ENCODE data around the gene MAF.

Gene MAF

DNA sequence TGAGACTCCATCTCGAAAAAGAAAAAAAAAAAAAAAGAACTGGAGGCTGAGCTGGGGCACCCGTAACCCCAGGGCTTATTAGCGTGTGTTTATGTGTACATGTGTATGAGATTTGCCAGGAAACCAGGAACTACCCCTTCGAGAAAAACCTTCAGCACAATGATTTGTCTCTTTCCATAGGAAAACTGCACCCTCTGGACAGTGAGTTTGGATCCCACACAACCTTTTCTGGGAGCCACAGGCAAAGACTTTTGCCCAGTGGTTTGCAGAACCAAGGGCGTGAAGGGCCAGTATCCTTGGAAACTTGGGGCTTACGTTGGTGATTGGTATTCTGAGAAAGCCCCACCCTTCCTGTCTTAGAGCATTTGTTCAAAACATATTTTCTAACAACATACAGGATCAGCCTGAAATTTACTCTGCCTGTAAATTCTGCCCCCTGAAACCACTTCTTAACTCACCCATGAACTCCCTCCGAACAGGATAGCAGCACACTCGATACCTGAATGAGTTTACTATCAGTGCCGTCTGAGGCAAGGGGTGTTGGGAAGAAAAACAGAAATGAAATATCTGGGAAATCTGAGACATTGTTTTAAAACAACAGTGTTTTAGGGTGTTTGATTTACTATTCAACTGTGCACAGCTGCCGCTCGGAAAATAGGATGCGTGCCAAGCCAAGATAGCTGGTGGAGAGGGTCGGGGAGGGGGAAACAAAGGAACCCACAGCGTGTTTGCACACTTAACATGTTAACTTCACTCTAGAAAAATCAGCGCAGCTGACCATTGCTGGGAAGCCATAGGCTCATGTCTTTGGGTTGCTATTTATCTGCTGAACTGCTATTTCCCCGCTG is 40.2 kb upstream of the MAF start:
- TF ChIP-seq, protein P1, sequence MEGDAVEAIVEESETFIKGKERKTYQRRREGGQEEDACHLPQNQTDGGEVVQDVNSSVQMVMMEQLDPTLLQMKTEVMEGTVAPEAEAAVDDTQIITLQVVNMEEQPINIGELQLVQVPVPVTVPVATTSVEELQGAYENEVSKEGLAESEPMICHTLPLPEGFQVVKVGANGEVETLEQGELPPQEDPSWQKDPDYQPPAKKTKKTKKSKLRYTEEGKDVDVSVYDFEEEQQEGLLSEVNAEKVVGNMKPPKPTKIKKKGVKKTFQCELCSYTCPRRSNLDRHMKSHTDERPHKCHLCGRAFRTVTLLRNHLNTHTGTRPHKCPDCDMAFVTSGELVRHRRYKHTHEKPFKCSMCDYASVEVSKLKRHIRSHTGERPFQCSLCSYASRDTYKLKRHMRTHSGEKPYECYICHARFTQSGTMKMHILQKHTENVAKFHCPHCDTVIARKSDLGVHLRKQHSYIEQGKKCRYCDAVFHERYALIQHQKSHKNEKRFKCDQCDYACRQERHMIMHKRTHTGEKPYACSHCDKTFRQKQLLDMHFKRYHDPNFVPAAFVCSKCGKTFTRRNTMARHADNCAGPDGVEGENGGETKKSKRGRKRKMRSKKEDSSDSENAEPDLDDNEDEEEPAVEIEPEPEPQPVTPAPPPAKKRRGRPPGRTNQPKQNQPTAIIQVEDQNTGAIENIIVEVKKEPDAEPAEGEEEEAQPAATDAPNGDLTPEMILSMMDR (IDR thresholded peaks at IDR 0.05; ENCODE audit: low read depth, low read length): no peak
- peak; percentile 3 to 21 for DNase-seq (ENCODE audit: low read depth in 2 of 2)
- no peak overlapping the region for H3K4me3 ChIP-seq (replicated peaks in 1 of 2; ENCODE audit: low read depth in 2 of 2, low read length in 2 of 2)

DNA sequence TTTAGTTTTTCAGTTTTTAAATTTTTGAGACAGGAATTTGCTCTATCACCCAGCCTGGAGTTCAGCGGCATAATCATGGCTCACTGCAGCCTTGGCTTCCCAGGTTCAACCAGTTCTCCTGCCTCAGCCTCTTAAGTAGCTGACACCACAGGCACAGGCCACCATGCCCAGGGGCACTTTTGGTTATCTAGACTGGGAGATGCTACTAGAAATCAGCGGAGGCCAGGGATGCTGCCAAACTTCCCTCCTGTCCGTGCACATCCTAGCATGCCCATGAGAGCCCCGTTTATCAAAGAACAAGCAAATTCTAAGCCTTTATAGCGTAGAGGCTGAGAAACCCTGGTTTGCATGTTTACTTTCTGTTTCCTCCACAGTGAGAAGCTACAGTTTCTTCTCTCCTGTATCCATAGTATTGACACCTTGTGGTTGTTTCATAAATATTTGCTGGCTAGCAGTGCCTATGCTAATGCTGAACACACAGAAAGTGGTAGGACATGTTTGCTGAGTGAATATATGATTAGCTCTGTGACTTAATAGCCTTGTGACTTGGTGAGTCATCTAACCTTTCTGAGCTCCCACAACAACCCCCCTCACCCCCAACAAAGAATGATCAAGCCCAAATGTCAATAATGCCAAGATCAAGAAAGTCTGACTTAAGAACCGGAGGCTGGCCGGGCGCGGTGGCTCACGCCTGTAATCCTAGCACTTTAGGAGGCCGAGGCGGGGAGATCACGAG is 39.2 kb upstream of the MAF start:
- DNase-seq (ENCODE audit: low read depth in 2 of 2): no peak
- H3K4me3 ChIP-seq (replicated peaks in 1 of 2; ENCODE audit: low read depth in 2 of 2, low read length in 2 of 2): no peak overlapping the region
- TF ChIP-seq, protein P1 (IDR thresholded peaks at IDR 0.05; ENCODE audit: low read depth, low read length): no peak

DNA sequence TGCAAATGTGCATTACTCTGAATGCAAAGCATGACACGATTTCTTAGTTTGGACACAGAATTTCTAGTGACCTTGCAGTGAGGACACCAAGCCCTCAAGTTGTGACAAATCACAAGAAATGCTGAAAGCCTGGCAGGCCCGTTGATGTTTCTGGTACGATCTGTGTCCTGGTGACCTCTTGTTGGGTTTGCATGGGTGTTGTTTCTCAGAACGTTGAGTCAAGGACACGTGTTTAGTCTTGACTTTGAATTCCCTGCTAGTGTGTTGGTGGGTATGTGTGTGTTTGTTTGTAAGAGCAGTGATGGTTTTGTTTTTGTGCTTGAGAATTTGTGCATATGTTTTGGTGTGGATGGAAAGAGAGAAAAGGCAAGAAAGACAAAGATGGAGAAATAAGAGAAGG is 37.8 kb upstream of the MAF start:
- DNase-seq (ENCODE audit: low read depth in 2 of 2): no peak
- TF ChIP-seq, protein P1 (IDR thresholded peaks at IDR 0.05; ENCODE audit: low read depth, low read length): no peak
- no peak overlapping the region for H3K4me3 ChIP-seq (replicated peaks in 1 of 2; ENCODE audit: low read depth in 2 of 2, low read length in 2 of 2)

DNA sequence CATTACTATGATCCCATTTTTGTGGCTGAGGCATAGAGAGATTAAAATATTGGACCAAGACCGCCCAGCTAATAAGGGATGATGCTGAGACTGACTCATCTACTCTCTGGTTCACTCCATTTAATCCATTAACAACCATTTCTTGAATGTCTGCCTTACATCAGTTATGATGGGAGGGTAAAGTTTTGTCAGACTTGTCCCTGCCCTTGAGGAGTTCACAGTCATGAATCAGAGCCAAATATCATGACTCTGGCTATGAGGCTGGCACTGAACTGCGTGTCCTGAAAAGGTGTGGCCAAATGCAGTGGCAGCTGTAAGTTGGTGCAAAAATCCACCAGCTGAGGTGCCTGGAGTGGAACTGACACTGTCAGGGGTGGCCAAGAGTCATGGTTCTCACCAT is 35.0 kb upstream of the MAF start:
- TF ChIP-seq, protein P1 (IDR thresholded peaks at IDR 0.05; ENCODE audit: low read depth, low read length): no peak
- no peak overlapping the region for H3K4me3 ChIP-seq (replicated peaks in 1 of 2; ENCODE audit: low read depth in 2 of 2, low read length in 2 of 2)
- no peak for DNase-seq (ENCODE audit: low read depth in 2 of 2)

DNA sequence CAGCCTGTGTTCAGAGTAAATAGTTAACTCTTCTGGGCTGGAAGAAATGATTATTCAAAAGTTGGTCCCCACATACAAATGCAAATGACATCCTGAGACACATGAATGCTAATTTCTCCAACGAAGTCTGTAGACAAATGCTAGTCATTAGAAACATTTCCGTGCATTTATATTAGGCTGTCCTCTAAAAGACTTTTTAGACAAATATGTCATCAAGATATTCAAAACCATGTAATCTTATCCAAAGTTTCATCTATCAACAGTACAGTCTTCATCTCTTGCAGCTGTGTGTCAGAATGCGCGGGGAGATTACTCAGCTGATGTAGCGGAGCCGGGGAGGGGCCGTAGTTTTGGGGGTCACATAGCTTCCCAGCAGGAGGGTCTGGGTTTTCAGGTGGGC is 33.8 kb upstream of the MAF start:
- no peak overlapping the region for H3K4me3 ChIP-seq (replicated peaks in 1 of 2; ENCODE audit: low read depth in 2 of 2, low read length in 2 of 2)
- no peak for DNase-seq (ENCODE audit: low read depth in 2 of 2)
- TF ChIP-seq, protein P1 (IDR thresholded peaks at IDR 0.05; ENCODE audit: low read depth, low read length): no peak

DNA sequence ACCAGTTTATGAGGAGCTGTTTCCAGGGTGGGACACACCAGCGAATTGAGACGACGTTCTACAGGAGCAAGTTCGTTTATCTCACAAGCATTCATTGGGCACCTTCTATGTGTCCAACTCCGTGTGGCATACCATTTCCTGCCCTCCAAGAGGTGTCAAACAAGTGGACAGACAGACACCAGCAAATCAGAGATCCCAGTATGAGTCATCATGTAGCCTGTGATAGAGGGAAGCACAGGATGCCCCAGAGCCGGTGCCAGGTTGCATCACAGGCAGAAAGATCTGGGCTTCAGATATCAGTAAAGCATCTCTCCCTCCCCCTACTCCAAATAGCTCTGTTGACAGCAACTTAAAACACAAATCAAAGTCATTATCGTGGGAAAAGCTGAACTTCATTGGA is 31.8 kb upstream of the MAF start:
- peak in 1 of 2 donors; percentile 3 for DNase-seq (ENCODE audit: low read depth in 2 of 2)
- TF ChIP-seq, protein P1 (IDR thresholded peaks at IDR 0.05; ENCODE audit: low read depth, low read length): no peak
- H3K4me3 ChIP-seq (replicated peaks in 1 of 2; ENCODE audit: low read depth in 2 of 2, low read length in 2 of 2): no peak overlapping the region

Data from cardiac fibroblast (primary cell).